GM12878 (cell line): Measurements from ENCODE around the gene MZT2B. TPM values are rescaled to one million over a fixed set of nuclear protein-coding genes. Genes with fewer than 3 reads are reported as not detected.
"Not testable (repeated sequence)": the region's sequence is repeated elsewhere in the genome, so short reads cannot be mapped to it uniquely, and the experiment has no call there.

ENCODE experiments used
- ATAC-seq: fragments of 200-7000 bp; cut with Tn5 transposase; 3 replicates; pipeline ENCODE4 v1.9.1; 2020; ENCODE audit warnings: mild to moderate bottlenecking, moderate library complexity
- BruUV-seq: library from RNA; stranded (reverse); fragments of 400-500 nt; replicated peaks from 2 replicates; lab custom pipeline; 2021; lab: Mats Ljungman, UMichigan
- CTCF ChIA-PET: fragments of 300-600 bp; sonication (Branson Sonifier 250); formaldehyde crosslinking; extraction: SDS; loops from one replicate; lab custom pipeline; 2021; ENCODE audit warnings: inconsistent platforms; lab: Yijun Ruan, JAX
- POLR2A ChIA-PET: fragments of 350-600 bp; formaldehyde crosslinking; extraction: SDS; loops from one replicate; lab custom pipeline; 2021; ENCODE audit warnings: inconsistent platforms; lab: Charles Lee
- RAD21 ChIA-PET: fragments of 300-600 bp; sonication (Branson Sonifier 250); formaldehyde crosslinking; loops from one replicate; lab custom pipeline; 2023; ENCODE audit warnings: antibody characterized with exemption; ENCODE audit not compliant: unreplicated experiment; lab: Charles Lee
- SMC1A ChIA-PET: fragments of 300-600 bp; sonication (Branson Sonifier 250); formaldehyde crosslinking; loops from one replicate; lab custom pipeline; 2023; ENCODE audit not compliant: unreplicated experiment, uncharacterized antibody; lab: Charles Lee
- DNase-seq: peaks from one replicate; pipeline ENCODE4 v3.0.0-alpha.2; 2011; ENCODE audit warnings: low read depth, low spot score
- FAIRE-seq: peaks from 3 replicates; lab custom pipeline; 2011; peaks lifted over from hg19 to GRCh38; lab: Jason Lieb, UNC
- H2AFZ ChIP-seq: 2 replicates; pipeline ENCODE4 v1.6.0; 2011; ENCODE audit warnings: low read depth, low read length, control low read depth; ENCODE audit not compliant: control insufficient read depth
- H3K27ac ChIP-seq: 2 replicates; pipeline ENCODE4 v1.5.1; 2011; ENCODE audit warnings: control low read depth; ENCODE audit not compliant: control insufficient read depth, insufficient read depth
- H3K27me3 ChIP-seq, 2 experiments: replicated peaks in 1 of 2; 2 replicates each; pipeline versions ENCODE4 v1.6.0 to v1.6.1; 2011; ENCODE audit warnings: low read length in 1 of 2; ENCODE audit not compliant: control insufficient read depth in 2 of 2, insufficient read depth in 2 of 2
- H3K36me3 ChIP-seq, 2 experiments: 2 replicates each; pipeline ENCODE4 v1.5.1; 2011; ENCODE audit warnings: low read length in 1 of 2; ENCODE audit not compliant: control insufficient read depth in 2 of 2, insufficient read depth in 2 of 2
- H3K4me1 ChIP-seq: 2 replicates; pipeline ENCODE4 v1.6.1; 2011; ENCODE audit warnings: mild to moderate bottlenecking, low read length, moderate library complexity, mixed read lengths; ENCODE audit not compliant: control insufficient read depth, insufficient read depth
- H3K4me2 ChIP-seq: 2 replicates; pipeline ENCODE4 v1.6.0; 2011; ENCODE audit warnings: control low read depth; ENCODE audit not compliant: control insufficient read depth, insufficient read depth
- H3K4me3 ChIP-seq: fragments of 200-600 bp; sonication (generic); 2 replicates; pipeline ENCODE4 v1.5.1; 2016
- H3K79me2 ChIP-seq: 2 replicates; pipeline ENCODE4 v1.6.0; 2011; ENCODE audit warnings: low read length; ENCODE audit not compliant: control insufficient read depth, insufficient read depth
- H3K9ac ChIP-seq: 2 replicates; pipeline ENCODE4 v1.8.0; 2011; ENCODE audit warnings: low read length, control low read depth, mixed read lengths; ENCODE audit not compliant: control insufficient read depth, insufficient read depth
- H3K9me3 ChIP-seq: replicated peaks from 3 replicates; pipeline ENCODE4 v1.5.1; 2011; ENCODE audit warnings: mild to moderate bottlenecking, low read length; ENCODE audit not compliant: control insufficient read depth, insufficient read depth
- H4K20me1 ChIP-seq: 2 replicates; pipeline ENCODE4 v1.6.0; 2011; ENCODE audit not compliant: control insufficient read depth, insufficient read depth
- CTCF ChIP-seq, 3 experiments: IDR thresholded peaks in 2 of 3; conservative IDR thresholded peaks in 1 of 3; 2 replicates each; pipeline ENCODE4 v1.5.1; 2011; ENCODE audit warnings: low read depth in 3 of 3, low read length in 3 of 3, mild to moderate bottlenecking in 3 of 3, control low read depth in 2 of 3, moderate library complexity in 2 of 3, inconsistent platforms in 1 of 3, mixed read lengths in 1 of 3; ENCODE audit not compliant: control insufficient read depth in 2 of 3, insufficient read depth in 1 of 3; ENCODE audit errors: extremely low read depth in 1 of 3
- POLR2AphosphoS5 ChIP-seq: IDR thresholded peaks from 2 replicates; pipeline ENCODE4 v1.6.1; 2011; ENCODE audit warnings: mild to moderate bottlenecking, low read length, inconsistent platforms
- RAD21 ChIP-seq: IDR thresholded peaks from 2 replicates; pipeline ENCODE4 v1.6.1; 2011; ENCODE audit warnings: mild to moderate bottlenecking, low read depth, low read length, moderate library complexity; ENCODE audit not compliant: insufficient read depth
- SMC3 ChIP-seq: IDR thresholded peaks from 2 replicates; pipeline ENCODE4 v1.6.1; 2011; ENCODE audit warnings: low read length, improper control_type of control experiment, borderline replicate concordance
- YY1 ChIP-seq: IDR thresholded peaks from 2 replicates; pipeline ENCODE4 v1.6.1; 2011; ENCODE audit warnings: low read depth, mild to moderate bottlenecking, low read length
- WGBS: methylation state at CpG from one replicate; pipeline ENCODE4 v1.1.6; 2016; ENCODE audit warnings: low lambda C conversion rate; ENCODE audit not compliant: insufficient replicate concordance, insufficient coverage; ENCODE audit errors: missing lambda C conversion rate; 5-methylcytosine and 5-hydroxymethylcytosine counted together
- in situ Hi-C: fragments of 300-500 bp; cut with MboI; formaldehyde crosslinking; loops from 9 replicates; pipeline ENCODE4 v1.14.3; 2018; ENCODE audit warnings: mixed read lengths
- intact Hi-C: fragments of 100-400 bp; cut with micrococcal nuclease; formaldehyde crosslinking; loops from one replicate; pipeline ENCODE4 v1.14.2; 2022; ENCODE audit not compliant: unreplicated experiment
- polyA plus RNA-seq, 11 experiments: library from polyadenylated mRNA; depleted of rRNA in 4 of 11; unstranded in 6 of 11; stranded (reverse) in 5 of 11; fragments of >200 nt; fragmentation: Nextera tagmentation in 4 of 11; fragmentation: Illumina TruSeq in 1 of 11; extraction: Ambion mirVana in 4 of 11; extraction: Trizol in 1 of 11; gene quantifications; 1 replicate in 1 of 11; 2 replicates in 10 of 11; pipeline versions ENCODE4 v1.2.1 to v1.2.3, GENCODE V29; 2011 to 2016; ENCODE audit warnings: inconsistent platforms in 2 of 11, missing spikeins in 2 of 11, low read depth in 1 of 11
- total RNA-seq, 4 experiments: library from RNA; depleted of rRNA in 3 of 4; stranded (reverse); fragments of >200 nt in 3 of 4; fragmentation: Illumina TruSeq in 1 of 4; extraction: Trizol in 1 of 4; gene quantifications; 2 replicates each; pipeline versions ENCODE4 v1.2.1 to v1.2.3, GENCODE V29; 2013 to 2021

MZT2B gene
- total and polyA plus RNA-seq, 10 of the 15 experiments (the other 5 are each of a cell fraction or from before 2014, with no cell fraction given), result 6.3 to 399 (median 198) TPM

- ChIA-PET CTCF (interaction anchor here (1.1 to 1.4 kb wide), 3 partner anchors 176 to 185 kb away, joined by 4 to 17 read pairs (median 10); no protein-coding TSS in a partner anchor), RAD21 (interaction anchor here (1.4 kb wide), 1 partner anchor 177 kb away, joined by 12 read pairs; no protein-coding TSS in a partner anchor), SMC1A (interaction anchor here (1.0 kb wide), 1 partner anchor 177 kb away, joined by 4 read pairs; no protein-coding TSS in a partner anchor)
- intact Hi-C loops, result loop anchor here (1.0 kb wide), 1 partner anchor 176 kb away; no protein-coding TSS in a partner anchor
- BruUV-seq, H3K9me3 ChIP-seq, DNase-seq, H3K9ac ChIP-seq, H4K20me1 ChIP-seq, H3K27me3 ChIP-seq, H3K4me3 ChIP-seq, H2AFZ ChIP-seq, H3K4me2 ChIP-seq, H3K79me2 ChIP-seq, H3K27ac ChIP-seq, POLR2A ChIA-PET: not testable (repeated sequence)
- in situ Hi-C loops, result loop anchor here (5.0 to 10.0 kb wide), 2 partner anchors 181 to 1519 kb away; no protein-coding TSS in a partner anchor
- ATAC-seq (peak; percentile 49), FAIRE-seq (peak; percentile 78)
- peaks cover 18% of the 10 kb centered on the region for H3K4me1 ChIP-seq
- TF ChIP-seq CTCF (IDR thresholded peaks at IDR 0.05 in 2 of 3, conservative IDR thresholded peaks at IDR 0.05 in 1 of 3; ENCODE audit: control insufficient read depth in 2 of 3, extremely low read depth in 1 of 3, insufficient read depth in 1 of 3, low read depth in 3 of 3, low read length in 3 of 3) (peak; percentile 38 to 69 (median 47)), RAD21 (peak; percentile 49), POLR2AphosphoS5 (0 out of 2 replicates have a peak, but pooled peaks have one; percentile 46), YY1 (0 out of 2 replicates have a peak, but pooled peaks have one; percentile 15), SMC3 (peak; percentile 34; the same call in 1 of the 2 replicates)
- 73% methylated on average over 16 of the region's 16 CpGs for WGBS
- H3K36me3 ChIP-seq, result peaks cover 0 to 22% of the 10 kb centered on the region in 2 experiments; a peak in 2 of 4 replicates
Observed at GRCh38 chr2:130155956-130156623, 26.0 kb upstream of the MZT2B start.
